GM19455 (cell line): ENCODE measurements around the gene ZDHHC11B.

Source experiments
- ATAC-seq: cut with Tn5 transposase; IDR thresholded peaks from one replicate; pipeline ENCODE4 v1.9.1; 2021; ENCODE audit not compliant: unreplicated experiment

The ZDHHC11B gene

DNA sequence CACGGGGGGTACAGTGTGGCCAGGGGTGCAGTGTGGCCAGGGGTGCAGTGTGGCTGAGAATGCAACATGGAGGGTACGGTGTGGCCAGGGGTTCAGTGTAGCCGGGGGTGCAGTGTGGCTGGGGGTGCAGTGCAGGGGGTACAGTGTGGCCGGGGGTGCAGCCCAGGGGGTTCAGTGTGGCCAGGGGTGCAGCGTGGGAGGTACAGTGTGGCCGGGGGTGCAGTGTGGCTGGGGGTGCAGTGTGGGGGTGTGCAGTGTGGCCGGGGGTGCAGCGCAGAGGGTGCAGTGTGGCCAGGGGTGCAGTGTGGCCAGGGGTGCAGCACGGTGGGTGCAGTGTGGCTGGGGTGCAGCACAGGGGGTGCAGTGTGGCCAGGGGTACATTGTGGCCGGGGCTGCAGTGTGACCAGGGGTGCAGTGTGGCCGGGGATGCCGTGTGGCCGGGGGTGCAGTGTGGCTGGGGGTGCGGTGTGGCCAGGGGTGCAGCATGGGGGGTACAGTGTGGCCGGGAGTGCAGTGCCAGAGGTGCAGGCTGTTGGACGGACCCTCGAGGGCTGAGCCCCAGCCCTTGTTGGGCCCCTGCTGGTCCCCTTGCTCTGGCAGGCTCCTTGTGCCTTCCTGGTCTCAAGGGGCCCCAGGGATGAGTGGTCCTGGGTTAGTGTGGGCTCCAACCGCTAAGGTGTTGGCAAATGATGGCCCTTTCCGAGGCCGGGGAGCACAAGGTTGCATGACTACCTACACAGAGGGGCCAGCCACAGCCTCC is 109.2 kb downstream of the ZDHHC11B start:
- no peak for ATAC-seq

GRCh38 chr5:674630-675011 is 109.9 kb downstream of the ZDHHC11B start:
- ATAC-seq, result no peak

- no peak for ATAC-seq
Observed at GRCh38 chr5:673831-674629, 110.5 kb downstream of the ZDHHC11B start.

DNA sequence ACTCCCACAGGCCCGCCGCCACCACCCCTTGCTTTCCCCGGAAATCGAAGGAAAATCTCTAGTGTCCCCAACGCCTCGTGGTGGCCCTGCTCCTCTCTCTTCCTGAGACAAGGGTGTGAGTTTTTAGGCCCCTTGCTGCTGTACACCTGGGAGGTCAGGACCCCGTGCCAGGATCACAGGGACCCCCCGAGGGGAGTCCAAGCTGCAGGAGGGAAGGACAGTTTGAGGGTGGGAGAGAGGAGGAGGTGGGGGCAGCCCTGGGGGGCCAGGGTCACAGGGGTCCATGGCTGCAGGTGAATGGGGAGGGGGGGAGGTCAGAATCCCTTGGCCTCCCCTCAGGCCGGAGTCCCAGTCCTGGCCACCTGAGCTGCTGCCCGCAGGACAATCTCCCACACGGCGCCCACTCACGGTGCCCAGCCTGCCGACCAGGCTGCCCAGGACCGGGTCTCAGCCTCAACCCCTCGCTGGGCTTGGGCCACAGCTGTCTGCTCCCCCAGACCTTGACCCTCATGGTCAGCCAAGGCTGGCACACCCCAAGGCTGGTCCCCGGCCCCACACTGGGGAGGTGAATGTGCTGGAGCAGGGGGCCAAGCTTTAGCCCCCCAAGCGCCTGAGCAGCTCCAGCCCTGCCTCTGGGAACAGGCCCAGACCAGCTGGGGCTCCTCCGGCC is 111.2 kb downstream of the ZDHHC11B start:
- no peak for ATAC-seq

- ATAC-seq, result no peak
Observed at GRCh38 chr5:672329-673160, 112.0 kb downstream of the ZDHHC11B start.

- no peak for ATAC-seq
Observed at GRCh38 chr5:671459-672328, 112.8 kb downstream of the ZDHHC11B start.

- ATAC-seq, result no peak
Observed at GRCh38 chr5:670396-671270, 113.9 kb downstream of the ZDHHC11B start.

DNA sequence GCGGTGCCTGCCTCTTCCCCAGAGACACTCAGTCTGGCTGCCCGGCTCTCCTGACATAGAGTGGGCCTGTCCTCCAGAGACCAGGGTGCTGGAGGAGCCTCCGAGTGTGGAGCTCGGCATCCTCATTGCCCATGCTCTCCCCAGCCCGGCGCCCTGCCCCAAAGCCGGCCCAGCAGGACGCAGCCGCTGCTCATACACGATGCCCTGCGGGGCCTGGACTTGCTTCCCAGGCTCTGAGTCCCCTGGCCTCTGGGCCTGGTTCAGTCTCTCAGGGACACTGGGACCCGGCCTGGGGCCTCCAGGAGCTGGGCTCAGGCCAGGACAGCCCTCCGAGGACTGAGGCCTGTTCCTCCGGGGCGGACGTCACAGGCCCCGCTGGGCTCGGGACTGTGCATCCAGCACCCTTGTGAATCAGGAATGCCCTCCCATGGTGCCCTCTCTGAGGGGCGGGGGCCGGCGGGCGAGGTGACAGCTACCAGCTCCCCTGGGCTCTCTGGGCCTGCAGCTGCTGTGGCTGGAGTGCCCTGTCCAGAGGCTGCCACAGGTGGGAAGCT is 114.6 kb downstream of the ZDHHC11B start:
- no peak for ATAC-seq

GRCh38 chr5:669111-669841 is 115.3 kb downstream of the ZDHHC11B start:
- no peak for ATAC-seq

GRCh38 chr5:668283-668995 is 116.1 kb downstream of the ZDHHC11B start:
- ATAC-seq, result no peak

- ATAC-seq, result no peak
Observed at GRCh38 chr5:666816-667498, 117.6 kb downstream of the ZDHHC11B start.

DNA sequence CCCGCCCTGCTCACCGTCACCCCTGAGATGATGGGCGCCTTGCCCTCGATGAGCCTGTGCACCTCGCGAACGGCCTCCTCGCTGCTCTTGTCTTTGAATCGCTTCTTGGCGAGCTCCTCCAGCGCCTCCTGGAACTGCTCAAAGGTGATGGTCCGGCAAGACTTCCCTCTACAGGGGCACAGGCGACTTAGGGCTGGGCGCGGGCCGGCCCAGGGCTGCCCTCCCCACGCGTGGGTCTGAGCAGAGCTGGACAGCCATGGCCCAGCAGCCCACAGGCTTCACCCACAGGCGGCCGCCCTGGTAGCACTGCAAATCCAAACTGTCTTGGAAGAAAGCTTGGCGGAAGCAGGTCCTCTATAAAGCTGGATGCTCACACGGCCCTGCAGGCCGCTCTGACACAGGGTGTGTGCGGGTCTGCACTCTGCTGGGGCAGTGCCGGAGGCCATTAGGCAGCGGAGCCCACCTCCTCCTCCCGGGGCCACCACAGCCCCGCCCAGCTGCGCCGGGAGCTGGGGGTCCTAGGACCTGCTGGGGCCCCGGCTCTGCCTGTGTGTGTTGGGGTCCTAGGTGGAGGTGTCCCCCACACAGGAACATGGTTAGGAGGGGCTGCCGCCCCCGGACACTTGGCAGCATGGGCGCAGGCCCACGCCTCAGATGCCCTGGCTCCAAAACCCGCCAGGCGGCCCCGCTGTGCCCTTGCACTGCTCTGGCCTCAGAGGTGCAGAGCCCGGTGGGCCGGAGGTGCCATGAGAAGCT is 118.4 kb downstream of the ZDHHC11B start:
- ATAC-seq, result no peak

GRCh38 chr5:665541-665955 is 119.0 kb downstream of the ZDHHC11B start:
- ATAC-seq, result no peak

DNA sequence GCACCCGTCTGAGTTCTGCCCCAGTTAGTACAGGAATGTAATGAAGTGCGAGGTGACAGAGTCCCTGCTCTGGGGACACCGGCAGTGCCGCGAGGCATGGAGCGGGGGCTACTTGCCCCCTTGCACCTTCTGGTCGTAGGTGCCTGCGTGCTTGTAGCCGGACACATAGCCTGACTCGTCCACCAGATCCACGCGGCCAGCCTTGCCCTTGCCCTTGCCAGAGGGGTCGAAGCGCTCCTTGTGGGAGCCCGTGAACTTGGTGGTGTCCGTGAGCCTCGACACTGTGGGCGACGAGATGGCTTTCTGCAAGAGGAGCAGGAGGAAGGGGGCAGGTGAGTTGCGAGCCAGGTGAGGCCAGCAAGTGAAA is 119.6 kb downstream of the ZDHHC11B start:
- ATAC-seq, result no peak

- ATAC-seq, result no peak
Observed at GRCh38 chr5:664343-664993, 120.1 kb downstream of the ZDHHC11B start.
